NCI-H2081 (cell line): Measurements from ENCODE around the gene EIF4EBP2.

ENCODE experiments used
- DNase-seq, 2 experiments: peaks; one replicate each; lab custom pipeline; 2025; lab: John Stamatoyannopoulos, UW

The EIF4EBP2 gene

GRCh38 chr10:70432561-70433263 lies 28.8 kb downstream of the EIF4EBP2 start:
- no peak for DNase-seq

GRCh38 chr10:70433581-70434280 lies 29.8 kb downstream of the EIF4EBP2 start:
- no peak for DNase-seq

GRCh38 chr10:70435241-70436085 lies 31.5 kb downstream of the EIF4EBP2 start:
- DNase-seq = no peak

DNA sequence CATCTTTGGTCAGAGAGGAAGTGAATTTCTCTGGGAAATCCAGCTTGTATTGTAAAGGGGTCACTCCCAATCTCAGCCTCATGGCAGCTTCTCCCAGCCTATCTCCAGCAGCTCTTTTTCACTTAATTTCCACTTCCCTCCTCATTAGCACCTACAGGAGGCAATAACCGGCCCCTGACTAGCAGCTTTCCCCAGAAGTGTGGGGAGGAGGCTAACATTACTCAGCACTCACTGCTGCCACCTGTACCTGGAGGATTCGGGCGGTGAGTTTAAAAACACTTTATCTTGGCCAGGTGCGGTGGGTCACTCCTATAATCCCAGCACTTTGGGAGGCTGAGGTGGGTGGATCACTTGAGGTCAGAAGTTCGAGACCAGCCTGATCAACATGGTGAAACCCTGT lies 33.8 kb downstream of the EIF4EBP2 start:
- DNase-seq = no peak

- no peak for DNase-seq
These were observed 36.6 kb downstream of the EIF4EBP2 start for GRCh38 chr10:70440296-70441160.

- DNase-seq = no peak
These were observed 37.4 kb downstream of the EIF4EBP2 start, which contains the start of gene NODAL for GRCh38 chr10:70441161-70441894. Gene NODAL, minus strand, starts transcription at chr10:70441681. Its CDS starts 14 bp downstream, at chr10:70441667.

GRCh38 chr10:70441895-70442309 lies 38.0 kb downstream of the EIF4EBP2 start:
- no peak for DNase-seq

DNA sequence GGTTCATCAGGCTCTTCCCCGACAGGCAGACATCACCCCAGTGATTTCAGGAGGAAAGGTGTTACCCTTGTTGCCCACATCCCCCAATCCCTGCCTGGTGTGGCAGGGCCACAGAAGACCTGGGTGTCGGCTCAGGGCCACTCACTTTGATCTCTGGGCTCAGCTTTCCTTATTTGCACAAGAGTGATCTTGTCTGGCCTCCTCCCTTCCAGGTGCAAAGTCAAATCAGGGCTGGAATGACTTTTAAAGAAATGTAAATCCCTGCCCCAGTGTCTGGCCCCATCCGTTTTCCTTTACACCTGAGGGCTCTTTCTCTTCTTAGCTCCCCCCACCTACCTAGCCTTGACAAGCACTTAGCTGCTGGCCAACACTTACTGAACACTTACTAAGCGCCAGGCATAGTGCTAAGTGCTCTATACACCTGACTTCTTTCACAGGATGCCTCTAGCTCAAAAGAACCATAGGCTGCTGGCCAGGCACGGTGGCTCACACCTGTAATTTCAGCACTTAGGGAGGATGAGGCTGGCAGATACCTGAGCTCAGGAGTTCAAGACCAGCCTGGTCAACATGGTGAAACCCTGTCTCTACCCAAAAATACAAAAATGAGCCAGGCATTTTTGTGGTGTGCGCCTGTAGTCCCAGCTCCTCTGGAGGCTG lies 38.5 kb downstream of the EIF4EBP2 start:
- DNase-seq = no peak

- no peak for DNase-seq
These were observed 40.8 kb downstream of the EIF4EBP2 start for GRCh38 chr10:70444744-70445143.

DNA sequence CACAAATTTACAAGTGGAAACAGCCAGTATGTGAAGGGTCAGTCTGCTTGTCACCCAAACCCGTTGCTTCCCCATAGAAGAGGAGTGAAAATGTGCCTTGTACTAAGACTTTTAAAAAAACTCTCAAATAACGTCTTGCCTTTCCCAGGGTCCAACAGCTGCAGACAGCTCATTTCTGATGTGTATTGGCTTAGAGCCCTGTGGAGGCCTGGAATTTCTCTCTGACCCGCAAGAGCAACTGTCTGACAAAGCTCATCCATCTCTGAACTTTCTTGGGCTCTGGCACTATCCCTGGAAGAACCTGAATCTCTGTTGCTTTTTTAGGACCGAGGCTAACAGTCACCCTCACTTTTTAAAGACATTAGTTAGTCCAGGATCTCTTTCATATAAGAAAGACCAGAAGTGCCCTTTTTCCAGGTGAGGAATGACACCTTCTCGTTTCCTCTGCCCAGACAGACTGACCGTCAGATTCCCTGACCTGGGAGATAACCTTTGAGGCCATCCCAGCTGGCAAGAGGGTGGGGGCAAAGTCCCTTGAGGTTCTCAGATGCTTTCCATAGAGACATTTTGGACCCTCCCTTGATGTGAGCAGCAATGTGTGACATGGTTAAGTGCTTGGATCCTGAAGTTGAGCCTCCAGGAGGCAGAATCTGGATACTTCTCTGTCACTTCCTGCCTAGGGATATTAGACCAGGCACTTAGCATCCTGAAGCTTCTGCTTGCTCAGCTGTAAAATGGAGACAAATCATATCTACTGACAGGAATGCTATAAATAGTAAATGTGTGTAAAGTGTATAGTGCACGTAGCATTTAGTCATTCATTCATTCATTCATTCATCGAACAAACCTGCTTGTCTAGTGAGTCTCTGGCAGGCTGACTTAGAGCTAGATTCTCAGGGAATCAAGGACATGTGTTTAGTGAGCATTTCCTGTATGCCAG lies 42.0 kb downstream of the EIF4EBP2 start:
- no peak for DNase-seq

- DNase-seq = no peak
These were observed 44.3 kb downstream of the EIF4EBP2 start for GRCh38 chr10:70448236-70448635.

- no peak for DNase-seq
These were observed 51.3 kb downstream of the EIF4EBP2 start for GRCh38 chr10:70455213-70455630.

- no peak for DNase-seq
These were observed 52.2 kb downstream of the EIF4EBP2 start for GRCh38 chr10:70456164-70456563.

DNA sequence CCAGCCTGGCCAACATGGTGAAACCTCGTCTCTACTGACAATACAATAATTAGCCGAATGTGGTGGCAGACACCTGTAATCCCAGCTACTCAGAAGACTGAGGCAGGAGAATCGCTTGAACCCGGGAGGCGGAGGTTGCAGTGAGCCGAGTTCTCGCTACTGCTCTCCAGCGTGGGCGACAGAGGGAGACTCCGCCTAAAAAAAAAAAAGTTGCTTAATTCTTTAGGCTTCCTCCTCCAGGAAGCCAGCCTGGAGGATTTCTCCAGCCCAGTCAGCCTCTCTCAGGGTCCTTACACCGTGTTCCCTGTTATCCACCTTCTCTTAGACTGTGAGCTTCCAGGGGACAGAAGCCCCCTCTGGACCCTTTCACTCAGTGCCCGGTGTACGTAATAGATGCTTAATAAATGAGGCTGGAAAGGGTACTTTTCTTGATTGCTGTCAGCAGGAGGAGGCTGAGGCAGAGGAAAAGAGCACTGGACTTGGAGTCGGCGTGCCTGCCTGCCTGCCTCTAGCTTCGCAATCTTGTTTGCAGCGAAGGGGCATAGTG lies 53.9 kb downstream of the EIF4EBP2 start:
- no peak for DNase-seq

DNA sequence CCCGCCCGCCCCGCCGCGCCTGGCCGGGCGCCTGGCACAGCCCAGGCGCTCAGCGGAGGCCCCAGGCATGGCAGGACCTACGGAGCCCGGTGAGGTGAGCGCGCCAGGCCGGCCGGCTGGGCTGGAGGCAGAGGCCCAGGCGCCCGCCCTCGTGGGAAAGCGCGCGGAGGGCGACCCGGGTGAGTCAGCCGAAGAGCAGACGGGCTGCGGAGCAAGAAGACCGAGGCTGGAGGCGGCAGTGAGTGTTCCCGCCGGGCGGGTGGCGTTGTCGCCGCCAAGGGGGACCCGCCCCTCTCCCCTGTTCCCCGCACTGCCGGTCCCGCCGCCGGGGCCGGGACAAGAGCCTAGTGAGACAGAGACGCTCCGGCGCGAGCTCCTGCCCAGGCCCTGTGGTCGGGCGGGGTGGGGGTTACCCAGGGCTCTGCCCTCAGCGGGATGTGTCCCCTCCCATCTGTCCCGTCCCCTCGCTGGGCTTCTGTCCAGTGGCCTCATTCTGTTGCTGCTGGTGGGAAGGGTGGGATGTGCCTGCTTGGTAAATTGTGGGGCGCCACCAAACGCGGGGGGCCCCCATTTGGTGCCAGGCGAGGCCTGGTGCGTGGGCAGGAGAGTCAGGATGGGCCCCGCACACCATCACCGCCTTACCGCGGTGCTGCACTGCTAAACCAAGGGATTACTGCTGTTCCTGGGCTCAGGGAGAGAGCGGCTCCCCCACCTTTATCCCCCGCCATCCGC lies 54.5 kb downstream of the EIF4EBP2 start:
- no peak for DNase-seq

DNA sequence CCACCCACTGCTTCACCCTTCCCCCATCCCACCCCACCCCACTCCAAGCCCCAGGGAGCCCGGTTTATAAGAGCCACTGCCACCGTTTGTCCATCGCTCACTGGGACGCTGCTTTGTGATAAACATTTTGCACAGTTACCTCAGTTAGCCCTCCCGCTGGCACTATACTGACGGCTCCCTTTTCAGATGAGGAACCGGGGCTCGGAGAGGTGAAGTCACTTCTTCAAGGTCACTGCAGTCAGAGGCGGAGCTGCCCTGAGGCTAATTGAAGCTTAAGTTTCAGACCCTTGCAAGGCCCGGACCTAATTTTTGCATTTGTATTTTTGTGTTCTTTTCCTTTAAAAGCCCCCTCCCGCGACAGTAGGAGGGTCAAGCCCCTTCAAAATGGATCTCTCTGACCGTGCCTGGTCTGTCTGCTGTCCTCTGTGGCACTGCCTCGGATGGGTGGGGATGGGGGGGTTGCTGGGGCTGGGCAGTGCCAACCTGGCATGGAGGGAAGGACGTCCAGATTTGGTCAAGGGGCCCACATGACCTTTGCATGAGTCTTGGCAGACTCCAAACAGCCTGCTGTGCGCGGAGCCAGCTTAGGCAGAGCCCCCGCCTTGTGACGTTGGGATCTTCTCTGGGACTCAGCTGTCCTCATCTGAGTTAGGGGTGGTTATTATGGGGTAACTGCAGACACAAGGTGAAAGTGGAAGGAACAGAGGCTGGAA lies 55.3 kb downstream of the EIF4EBP2 start:
- DNase-seq = no peak

GRCh38 chr10:70459774-70460490 lies 56.0 kb downstream of the EIF4EBP2 start:
- DNase-seq = no peak
